ENCODE measurements around the gene RPTOR. TPM values are rescaled to one million over a fixed set of nuclear protein-coding genes. Genes with fewer than 3 reads are reported as not detected.

Gene RPTOR
- total RNA-seq, 1 donor = 27.9 TPM

GRCh38 chr17:80876950-80877728 lies 332.5 kb downstream of the RPTOR start:
- H3K27ac ChIP-seq (ENCODE audit: low read depth, low read length) = no peak overlapping the region

GRCh38 chr17:80877729-80878303 lies 333.2 kb downstream of the RPTOR start:
- no peak for TF ChIP-seq CTCF (IDR thresholded peaks at IDR 0.05; ENCODE audit: extremely low read depth, low read depth, low read length)
- Histone ChIP-seq H3K9me3 (ENCODE audit: low read depth, low read length) (no peaks in the 10 kb centered on the region), H3K4me2 (ENCODE audit: insufficient read depth, low read length) (no peak overlapping the region), H3K36me3 (ENCODE audit: insufficient read depth, low read length) (peaks cover 7% of the 10 kb centered on the region), H3K27ac (ENCODE audit: low read depth, low read length) (no peak overlapping the region), H3K27me3 (ENCODE audit: insufficient read depth, low read length) (no peaks in the 10 kb centered on the region), H3K79me2 (ENCODE audit: insufficient read depth, low read length) (no peaks in the 10 kb centered on the region), H3K4me1 (ENCODE audit: insufficient read depth, low read length) (peaks cover 5% of the 10 kb centered on the region), H3K4me3 (ENCODE audit: insufficient read depth, low read length) (no peak overlapping the region), H2AFZ (ENCODE audit: low read length) (no peak overlapping the region), H4K20me1 (ENCODE audit: insufficient read depth, low read length) (no peaks in the 10 kb centered on the region)
- DNase-seq (ENCODE audit: insufficient read length, low spot score, missing footprints) = peak; percentile 76

More at GRCh38 chr17:80876950-80877728, 332.5 kb downstream of the RPTOR start:
- Histone ChIP-seq H3K9me3 (ENCODE audit: low read depth, low read length) (no peaks in the 10 kb centered on the region), H3K79me2 (ENCODE audit: insufficient read depth, low read length) (no peaks in the 10 kb centered on the region), H3K4me3 (ENCODE audit: insufficient read depth, low read length) (no peak overlapping the region), H2AFZ (ENCODE audit: low read length) (no peak overlapping the region), H3K27me3 (ENCODE audit: insufficient read depth, low read length) (no peaks in the 10 kb centered on the region), H3K4me1 (ENCODE audit: insufficient read depth, low read length) (peaks cover 5% of the 10 kb centered on the region), H4K20me1 (ENCODE audit: insufficient read depth, low read length) (no peaks in the 10 kb centered on the region), H3K4me2 (ENCODE audit: insufficient read depth, low read length) (no peak overlapping the region), H3K36me3 (ENCODE audit: insufficient read depth, low read length) (peaks cover 4% of the 10 kb centered on the region)
- DNase-seq (ENCODE audit: insufficient read length, low spot score, missing footprints) = peak; percentile 22
- TF ChIP-seq CTCF (IDR thresholded peaks at IDR 0.05; ENCODE audit: extremely low read depth, low read depth, low read length) = no peak

- no peak for TF ChIP-seq CTCF (IDR thresholded peaks at IDR 0.05; ENCODE audit: extremely low read depth, low read depth, low read length)
- Histone ChIP-seq H2AFZ (ENCODE audit: low read length) (no peak overlapping the region), H3K4me1 (ENCODE audit: insufficient read depth, low read length) (no peaks in the 10 kb centered on the region), H3K79me2 (ENCODE audit: insufficient read depth, low read length) (no peaks in the 10 kb centered on the region), H3K9me3 (ENCODE audit: low read depth, low read length) (no peaks in the 10 kb centered on the region), H3K27ac (ENCODE audit: low read depth, low read length) (no peak overlapping the region), H3K27me3 (ENCODE audit: insufficient read depth, low read length) (no peaks in the 10 kb centered on the region), H3K4me2 (ENCODE audit: insufficient read depth, low read length) (no peak overlapping the region), H4K20me1 (ENCODE audit: insufficient read depth, low read length) (no peaks in the 10 kb centered on the region), H3K36me3 (ENCODE audit: insufficient read depth, low read length) (peaks cover 7% of the 10 kb centered on the region), H3K4me3 (ENCODE audit: insufficient read depth, low read length) (no peak overlapping the region)
- peak; percentile 63 for DNase-seq (ENCODE audit: insufficient read length, low spot score, missing footprints)
Observed at GRCh38 chr17:80878876-80879722, 334.5 kb downstream of the RPTOR start.
